HAP-1 (cell line): ENCODE data around the gene LAPTM5.

ENCODE experiments used
- DNase-seq, 2 experiments: peaks; one replicate each; pipeline ENCODE4 v3.0.0-alpha.2; 2016 to 2020; ENCODE audit warnings: low spot score in 2 of 2
- H3K27me3 ChIP-seq: fragments of 250-450 bp; sonication (Bioruptor Pico); 2 replicates; pipeline ENCODE4 v1.5.1; 2020; ENCODE audit warnings: low read depth, mild to moderate bottlenecking, moderate library complexity
- H3K36me3 ChIP-seq: fragments of 250-450 bp; sonication (Bioruptor Pico); replicated peaks from 2 replicates; pipeline ENCODE4 v1.5.1; 2020; ENCODE audit warnings: mild to moderate bottlenecking
- H3K4me1 ChIP-seq: fragments of 250-450 bp; sonication (Bioruptor Pico); 2 replicates; pipeline ENCODE4 v1.5.1; 2020; ENCODE audit warnings: mild to moderate bottlenecking
- H3K4me3 ChIP-seq: fragments of 250-450 bp; sonication (Bioruptor Pico); 2 replicates; pipeline ENCODE4 v1.5.1; 2020; ENCODE audit warnings: mild to moderate bottlenecking, moderate library complexity
- H3K9me3 ChIP-seq: fragments of 250-450 bp; sonication (Bioruptor Pico); 2 replicates; pipeline ENCODE4 v1.5.1; 2020; ENCODE audit warnings: mild to moderate bottlenecking, moderate library complexity
- in situ Hi-C: fragments of 300-500 bp; cut with MboI; formaldehyde crosslinking; loops from 3 replicates; pipeline ENCODE4 v1.14.3; 2020; ENCODE audit warnings: low sequenced_read_pairs, inconsistent platforms, mixed read lengths

LAPTM5 gene

GRCh38 chr1:30716646-30717045 is 40.9 kb downstream of the LAPTM5 start:
- H3K9me3 ChIP-seq: peaks cover 6% of the 10 kb centered on the region
- no peak overlapping the region for H3K4me3 ChIP-seq
- no peaks in the 10 kb centered on the region for H3K27me3 ChIP-seq
- H3K4me1 ChIP-seq: 0 out of 2 replicates have a peak, but pooled peaks cover 2% of the 10 kb centered on the region
- in situ Hi-C loops: loop anchor here (5.0 to 25.0 kb wide), 2 partner anchors 196 to 1829 kb away; no protein-coding TSS in a partner anchor
- no peak for DNase-seq
- H3K36me3 ChIP-seq: no peaks in the 10 kb centered on the region

- Histone ChIP-seq H3K4me3 (no peak overlapping the region), H3K36me3 (no peaks in the 10 kb centered on the region), H3K9me3 (peaks cover 6% of the 10 kb centered on the region), H3K4me1 (0 out of 2 replicates have a peak, but pooled peaks cover 2% of the 10 kb centered on the region), H3K27me3 (no peaks in the 10 kb centered on the region)
- no peak for DNase-seq
- in situ Hi-C loops: loop anchor here (5.0 to 25.0 kb wide), 2 partner anchors 196 to 1829 kb away; no protein-coding TSS in a partner anchor
These were observed 41.7 kb downstream of the LAPTM5 start for GRCh38 chr1:30715886-30716285.

GRCh38 chr1:30715216-30715615 is 42.4 kb downstream of the LAPTM5 start:
- no peaks in the 10 kb centered on the region for H3K27me3 ChIP-seq
- H3K4me3 ChIP-seq: no peak overlapping the region
- no peaks in the 10 kb centered on the region for H3K36me3 ChIP-seq
- peaks cover 6% of the 10 kb centered on the region for H3K9me3 ChIP-seq
- in situ Hi-C loops: loop anchor here (5.0 to 25.0 kb wide), 2 partner anchors 197 to 1828 kb away; no protein-coding TSS in a partner anchor
- 0 out of 2 replicates have a peak, but pooled peaks cover 2% of the 10 kb centered on the region for H3K4me1 ChIP-seq
- peak in 1 of 2 experiments; percentile 41 for DNase-seq

- in situ Hi-C loops: loop anchor here (5.0 to 25.0 kb wide), 3 partner anchors 198 to 1827 kb away; partner anchors contain the start of gene PTPRU
These were observed 43.0 kb downstream of the LAPTM5 start for GRCh38 chr1:30714536-30715090.

GRCh38 chr1:30714025-30714424 is 43.5 kb downstream of the LAPTM5 start:
- no peak for DNase-seq
- H3K4me1 ChIP-seq: no peaks in the 10 kb centered on the region
- H3K36me3 ChIP-seq: no peaks in the 10 kb centered on the region
- H3K9me3 ChIP-seq: peaks cover 6% of the 10 kb centered on the region
- in situ Hi-C loops: loop anchor here (5.0 to 25.0 kb wide), 2 partner anchors 1477 to 1827 kb away; partner anchors contain the start of gene PTPRU
- H3K4me3 ChIP-seq: no peak overlapping the region
- H3K27me3 ChIP-seq: 0 out of 2 replicates have a peak, but pooled peaks cover 3% of the 10 kb centered on the region

More at GRCh38 chr1:30714536-30715090, 43.0 kb downstream of the LAPTM5 start:
- peaks cover 6% of the 10 kb centered on the region for H3K9me3 ChIP-seq
- H3K4me3 ChIP-seq: no peak overlapping the region
- DNase-seq: no peak
- H3K36me3 ChIP-seq: no peaks in the 10 kb centered on the region
- 0 out of 2 replicates have a peak, but pooled peaks cover 2% of the 10 kb centered on the region for H3K4me1 ChIP-seq
- 0 out of 2 replicates have a peak, but pooled peaks cover 3% of the 10 kb centered on the region for H3K27me3 ChIP-seq

GRCh38 chr1:30713311-30713710 is 44.3 kb downstream of the LAPTM5 start:
- DNase-seq: no peak
- in situ Hi-C loops: loop anchor here (5.0 to 25.0 kb wide), 2 partner anchors 1476 to 1826 kb away; partner anchors contain the start of gene PTPRU
- Histone ChIP-seq H3K36me3 (no peaks in the 10 kb centered on the region), H3K27me3 (0 out of 2 replicates have a peak, but pooled peaks cover 3% of the 10 kb centered on the region), H3K9me3 (peaks cover 6% of the 10 kb centered on the region), H3K4me1 (no peaks in the 10 kb centered on the region), H3K4me3 (no peak overlapping the region)

- Histone ChIP-seq H3K27me3 (peaks cover 5% of the 10 kb centered on the region; the same call in 1 of the 2 replicates), H3K4me3 (no peak overlapping the region), H3K9me3 (peaks cover 6% of the 10 kb centered on the region), H3K36me3 (no peaks in the 10 kb centered on the region), H3K4me1 (no peaks in the 10 kb centered on the region)
- in situ Hi-C loops: loop anchor here (5.0 to 25.0 kb wide), 2 partner anchors 1475 to 1825 kb away; partner anchors contain the start of gene PTPRU
- no peak for DNase-seq
These were observed 45.0 kb downstream of the LAPTM5 start for GRCh38 chr1:30712583-30712982.

- H3K4me1 ChIP-seq: no peaks in the 10 kb centered on the region
- DNase-seq: no peak
- H3K4me3 ChIP-seq: no peak overlapping the region
- in situ Hi-C loops: loop anchor here (5.0 to 25.0 kb wide), 2 partner anchors 1473 to 1823 kb away; partner anchors contain the start of gene PTPRU
- H3K27me3 ChIP-seq: peaks cover 21% of the 10 kb centered on the region
- H3K36me3 ChIP-seq: no peaks in the 10 kb centered on the region
- peaks cover 3% of the 10 kb centered on the region; the same call in 1 of the 2 replicates for H3K9me3 ChIP-seq
These were observed 47.2 kb downstream of the LAPTM5 start for GRCh38 chr1:30710407-30710806.

- no peak for DNase-seq
- Histone ChIP-seq H3K36me3 (no peaks in the 10 kb centered on the region), H3K9me3 (no peaks in the 10 kb centered on the region), H3K4me3 (no peak overlapping the region), H3K27me3 (peaks cover 24% of the 10 kb centered on the region), H3K4me1 (no peaks in the 10 kb centered on the region)
- in situ Hi-C loops: loop anchor here (25.0 kb wide), 1 partner anchor 1821 kb away; no protein-coding TSS in a partner anchor
These were observed 49.2 kb downstream of the LAPTM5 start for GRCh38 chr1:30708361-30708728.

GRCh38 chr1:30707412-30708360 is 49.9 kb downstream of the LAPTM5 start:
- Histone ChIP-seq H3K4me1 (no peaks in the 10 kb centered on the region), H3K4me3 (no peak overlapping the region), H3K36me3 (no peaks in the 10 kb centered on the region), H3K27me3 (peaks cover 28% of the 10 kb centered on the region), H3K9me3 (no peaks in the 10 kb centered on the region)
- in situ Hi-C loops: loop anchor here (25.0 kb wide), 1 partner anchor 1820 kb away; no protein-coding TSS in a partner anchor
- peak; percentile 52 to 89 for DNase-seq

- H3K36me3 ChIP-seq: no peaks in the 10 kb centered on the region
- H3K9me3 ChIP-seq: no peaks in the 10 kb centered on the region
- peaks cover 29% of the 10 kb centered on the region for H3K27me3 ChIP-seq
- in situ Hi-C loops: loop anchor here (25.0 kb wide), 1 partner anchor 1819 kb away; no protein-coding TSS in a partner anchor
- H3K4me1 ChIP-seq: no peaks in the 10 kb centered on the region
- DNase-seq: no peak
- H3K4me3 ChIP-seq: no peak overlapping the region
These were observed 51.0 kb downstream of the LAPTM5 start for GRCh38 chr1:30706528-30706927.

- no peaks in the 10 kb centered on the region for H3K4me1 ChIP-seq
- no peak for DNase-seq
- no peaks in the 10 kb centered on the region for H3K36me3 ChIP-seq
- in situ Hi-C loops: loop anchor here (25.0 kb wide), 1 partner anchor 1818 kb away; no protein-coding TSS in a partner anchor
- no peak overlapping the region for H3K4me3 ChIP-seq
- H3K9me3 ChIP-seq: no peaks in the 10 kb centered on the region
- peaks cover 29% of the 10 kb centered on the region for H3K27me3 ChIP-seq
These were observed 51.9 kb downstream of the LAPTM5 start for GRCh38 chr1:30705698-30706097.
